Karpas-422 (cell line): ENCODE results near the gene ATXN7L1. TPM values are rescaled to one million over a fixed set of nuclear protein-coding genes. Genes with fewer than 3 reads are reported as not detected.

ENCODE experiments used
- DNase-seq: peaks from one replicate; pipeline ENCODE4 v3.0.0-alpha.2; 2015
- H2AFZ ChIP-seq: fragments of 200-600 bp; sonication (generic); 2 replicates; pipeline ENCODE4 v1.6.1; 2014; ENCODE audit warnings: antibody characterized with exemption, low read length, mixed read lengths
- H3K27ac ChIP-seq: fragments of 200-600 bp; sonication (generic); 2 replicates; pipeline ENCODE4 v1.5.1; 2014; ENCODE audit warnings: mild to moderate bottlenecking, low read length, moderate library complexity
- H3K27me3 ChIP-seq: fragments of 200-600 bp; sonication (generic); 2 replicates; pipeline ENCODE4 v1.6.1; 2014; ENCODE audit warnings: low read length, mixed read lengths
- H3K36me3 ChIP-seq: fragments of 200-600 bp; sonication (generic); 2 replicates; pipeline ENCODE4 v1.6.1; 2014; ENCODE audit warnings: low read length, mixed read lengths; ENCODE audit not compliant: insufficient read depth
- H3K4me1 ChIP-seq: fragments of 200-600 bp; sonication (generic); 2 replicates; pipeline ENCODE4 v1.6.1; 2014; ENCODE audit warnings: mild to moderate bottlenecking, low read length, mixed read lengths
- H3K4me2 ChIP-seq: fragments of 200-600 bp; sonication (generic); 2 replicates; pipeline ENCODE4 v1.6.1; 2014; ENCODE audit warnings: low read length, low read depth, mild to moderate bottlenecking; ENCODE audit not compliant: poor library complexity, severe bottlenecking
- H3K4me3 ChIP-seq: fragments of 200-600 bp; sonication (generic); 2 replicates; pipeline ENCODE4 v1.5.1; 2014; ENCODE audit warnings: mild to moderate bottlenecking, antibody characterized with exemption, low read length, mixed read lengths
- H3K79me2 ChIP-seq: fragments of 200-600 bp; sonication (generic); 2 replicates; pipeline ENCODE4 v1.6.1; 2014; ENCODE audit warnings: mild to moderate bottlenecking, low read length, mixed read lengths
- H3K9ac ChIP-seq: fragments of 200-600 bp; sonication (generic); 2 replicates; pipeline ENCODE4 v1.6.0; 2014; ENCODE audit warnings: low read length
- H3K9me2 ChIP-seq: fragments of 200-600 bp; sonication (generic), shearing (Covaris generic); replicated peaks from 2 replicates; pipeline ENCODE4 v1.6.0; 2014; ENCODE audit warnings: mild to moderate bottlenecking, low read length, moderate library complexity; ENCODE audit not compliant: insufficient read depth
- H3K9me3 ChIP-seq: fragments of 300-700, 200-600 bp; sonication (generic); 2 replicates; pipeline ENCODE4 v1.6.1; 2014; ENCODE audit warnings: low read length, mixed read lengths
- H4K20me1 ChIP-seq: fragments of 200-600 bp; sonication (generic); 2 replicates; pipeline ENCODE4 v1.6.1; 2014; ENCODE audit warnings: mild to moderate bottlenecking, antibody characterized with exemption, low read length, low read depth; ENCODE audit not compliant: insufficient read depth
- total RNA-seq: library from RNA; depleted of rRNA; stranded (reverse); fragments of >200 nt; shearing (Covaris generic); gene quantifications from 2 replicates; pipeline ENCODE4 v1.2.3, GENCODE V29; 2014; ENCODE audit warnings: low replicate concordance

ATXN7L1 gene
- total RNA-seq, 1 experiment from 2014 or later = not detected

- Histone ChIP-seq H3K9me3 (no peaks in the 10 kb centered on the region), H3K4me2 (no peak overlapping the region), H3K4me3 (no peak overlapping the region), H3K9me2 (no peaks in the 10 kb centered on the region), H3K27ac (no peak overlapping the region), H2AFZ (no peak overlapping the region), H3K36me3 (no peaks in the 10 kb centered on the region), H3K4me1 (no peaks in the 10 kb centered on the region), H4K20me1 (no peaks in the 10 kb centered on the region), H3K27me3 (no peaks in the 10 kb centered on the region), H3K79me2 (no peaks in the 10 kb centered on the region), H3K9ac (no peak overlapping the region)
- no peak for DNase-seq
These were observed 34.5 kb downstream of the ATXN7L1 start for GRCh38 chr7:105841866-105842265.

- Histone ChIP-seq H3K9me2 (no peaks in the 10 kb centered on the region), H3K4me3 (no peak overlapping the region), H4K20me1 (no peaks in the 10 kb centered on the region), H3K27ac (no peak overlapping the region), H3K4me1 (no peaks in the 10 kb centered on the region), H3K9ac (no peak overlapping the region), H2AFZ (no peak overlapping the region), H3K9me3 (no peaks in the 10 kb centered on the region), H3K79me2 (no peaks in the 10 kb centered on the region), H3K4me2 (no peak overlapping the region), H3K36me3 (no peaks in the 10 kb centered on the region), H3K27me3 (no peaks in the 10 kb centered on the region)
- DNase-seq = no peak
These were observed 35.2 kb downstream of the ATXN7L1 start for GRCh38 chr7:105840981-105841749.

GRCh38 chr7:105839266-105839665 is 37.1 kb downstream of the ATXN7L1 start:
- no peaks in the 10 kb centered on the region for H3K4me1 ChIP-seq
- no peaks in the 10 kb centered on the region for H3K9me3 ChIP-seq
- no peaks in the 10 kb centered on the region for H4K20me1 ChIP-seq
- H3K9me2 ChIP-seq = no peaks in the 10 kb centered on the region
- no peak overlapping the region for H3K9ac ChIP-seq
- no peak overlapping the region for H3K4me2 ChIP-seq
- H2AFZ ChIP-seq = no peak overlapping the region
- H3K27me3 ChIP-seq = no peaks in the 10 kb centered on the region
- H3K36me3 ChIP-seq = no peaks in the 10 kb centered on the region
- no peaks in the 10 kb centered on the region for H3K79me2 ChIP-seq
- H3K4me3 ChIP-seq = no peak overlapping the region
- no peak overlapping the region for H3K27ac ChIP-seq
- no peak for DNase-seq

- Histone ChIP-seq H3K27ac (no peak overlapping the region), H3K27me3 (no peaks in the 10 kb centered on the region), H4K20me1 (no peaks in the 10 kb centered on the region), H3K9ac (no peak overlapping the region), H3K9me2 (no peaks in the 10 kb centered on the region), H3K4me2 (no peak overlapping the region), H3K36me3 (no peaks in the 10 kb centered on the region), H2AFZ (no peak overlapping the region), H3K4me1 (no peaks in the 10 kb centered on the region), H3K4me3 (no peak overlapping the region), H3K79me2 (no peaks in the 10 kb centered on the region), H3K9me3 (no peaks in the 10 kb centered on the region)
- no peak for DNase-seq
These were observed 37.7 kb downstream of the ATXN7L1 start for GRCh38 chr7:105838627-105839231.

GRCh38 chr7:105837765-105838626 is 38.4 kb downstream of the ATXN7L1 start:
- H3K27me3 ChIP-seq = no peaks in the 10 kb centered on the region
- H3K9me3 ChIP-seq = no peaks in the 10 kb centered on the region
- no peak overlapping the region for H3K27ac ChIP-seq
- H2AFZ ChIP-seq = no peak overlapping the region
- no peak overlapping the region for H3K4me3 ChIP-seq
- H4K20me1 ChIP-seq = no peaks in the 10 kb centered on the region
- no peaks in the 10 kb centered on the region for H3K4me1 ChIP-seq
- H3K79me2 ChIP-seq = no peaks in the 10 kb centered on the region
- no peak overlapping the region for H3K9ac ChIP-seq
- no peak overlapping the region for H3K4me2 ChIP-seq
- no peak for DNase-seq
- no peaks in the 10 kb centered on the region for H3K9me2 ChIP-seq
- H3K36me3 ChIP-seq = no peaks in the 10 kb centered on the region

DNA sequence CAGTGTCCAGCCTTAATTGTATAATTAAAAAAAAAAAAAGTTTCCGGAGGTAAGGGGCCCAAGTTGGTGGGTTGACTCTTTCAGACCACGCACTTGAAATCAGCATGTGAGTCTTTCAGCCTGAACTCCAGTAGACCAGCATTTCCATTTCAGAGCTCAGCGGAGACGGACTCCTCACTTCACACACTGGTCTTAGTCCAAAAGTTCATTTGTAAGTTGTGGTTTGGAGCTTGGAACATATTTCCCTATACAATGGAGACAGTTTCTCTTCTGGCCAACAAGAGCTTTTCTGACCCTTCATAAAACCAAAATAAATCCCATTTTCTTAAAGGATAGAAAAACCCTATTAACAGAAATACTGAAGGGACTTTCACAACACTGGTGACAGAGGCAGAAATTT is 41.0 kb downstream of the ATXN7L1 start:
- no peak overlapping the region for H3K4me3 ChIP-seq
- no peaks in the 10 kb centered on the region for H3K9me3 ChIP-seq
- H3K79me2 ChIP-seq = no peaks in the 10 kb centered on the region
- H3K4me1 ChIP-seq = no peaks in the 10 kb centered on the region
- H2AFZ ChIP-seq = no peak overlapping the region
- no peaks in the 10 kb centered on the region for H3K9me2 ChIP-seq
- no peaks in the 10 kb centered on the region for H4K20me1 ChIP-seq
- no peaks in the 10 kb centered on the region for H3K36me3 ChIP-seq
- no peak overlapping the region for H3K4me2 ChIP-seq
- no peaks in the 10 kb centered on the region for H3K27me3 ChIP-seq
- no peak overlapping the region for H3K9ac ChIP-seq
- no peak for DNase-seq
- H3K27ac ChIP-seq = no peak overlapping the region

DNA sequence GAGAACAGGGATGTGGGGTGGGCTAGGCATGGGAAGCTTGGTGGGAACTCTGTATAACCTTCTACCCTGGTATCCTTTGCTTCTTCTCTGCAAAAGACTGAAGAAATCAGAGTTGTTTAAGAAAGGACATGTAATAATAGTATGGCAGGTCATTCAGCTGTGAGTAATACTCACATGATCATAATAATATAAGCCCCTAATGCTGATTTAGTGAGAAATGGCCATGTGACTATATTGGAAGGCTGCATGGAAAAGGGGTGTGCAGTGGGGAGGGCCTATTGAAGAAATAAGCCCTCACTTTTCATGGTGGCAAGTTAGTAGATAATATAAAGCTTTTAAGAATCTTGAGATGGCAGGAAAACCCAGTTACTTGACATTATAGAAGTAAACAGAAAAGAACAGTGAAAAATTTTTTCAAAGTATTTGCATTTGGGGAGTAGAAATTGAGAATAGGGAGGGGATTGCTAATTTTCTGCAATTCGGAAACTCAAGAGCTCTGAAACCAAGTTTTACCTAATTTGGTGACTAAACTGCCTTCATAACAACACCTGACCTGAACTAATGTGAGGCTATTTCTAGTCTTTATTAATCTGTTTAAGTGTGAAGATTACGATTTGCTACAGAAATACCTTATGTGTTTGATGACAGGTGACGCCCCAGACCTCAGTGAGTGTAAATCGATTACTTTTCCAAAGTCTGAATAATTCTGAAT is 44.4 kb downstream of the ATXN7L1 start:
- H3K27me3 ChIP-seq = no peaks in the 10 kb centered on the region
- H2AFZ ChIP-seq = no peak overlapping the region
- no peaks in the 10 kb centered on the region for H3K36me3 ChIP-seq
- no peak for DNase-seq
- H3K27ac ChIP-seq = no peak overlapping the region
- H3K79me2 ChIP-seq = no peaks in the 10 kb centered on the region
- H3K4me1 ChIP-seq = no peaks in the 10 kb centered on the region
- H4K20me1 ChIP-seq = no peaks in the 10 kb centered on the region
- H3K4me3 ChIP-seq = no peak overlapping the region
- H3K9me3 ChIP-seq = no peaks in the 10 kb centered on the region
- H3K4me2 ChIP-seq = no peak overlapping the region
- H3K9ac ChIP-seq = no peak overlapping the region
- H3K9me2 ChIP-seq = no peaks in the 10 kb centered on the region

GRCh38 chr7:105831302-105831620 is 45.1 kb downstream of the ATXN7L1 start:
- Histone ChIP-seq H3K4me2 (no peak overlapping the region), H3K9me3 (no peaks in the 10 kb centered on the region), H3K9me2 (no peaks in the 10 kb centered on the region), H3K9ac (no peak overlapping the region), H3K27me3 (no peaks in the 10 kb centered on the region), H3K27ac (no peak overlapping the region), H2AFZ (no peak overlapping the region), H3K36me3 (no peaks in the 10 kb centered on the region), H3K4me3 (no peak overlapping the region), H3K4me1 (no peaks in the 10 kb centered on the region), H3K79me2 (no peaks in the 10 kb centered on the region), H4K20me1 (no peaks in the 10 kb centered on the region)
- DNase-seq = no peak
